HG03354 (cell line): Measurements from ENCODE around the gene CPPED1.

Experiments used
- ATAC-seq: cut with Tn5 transposase; IDR thresholded peaks from one replicate; pipeline ENCODE4 v1.9.1; 2021; ENCODE audit warnings: mild to moderate bottlenecking; ENCODE audit not compliant: unreplicated experiment, poor library complexity, severe bottlenecking

The CPPED1 gene

GRCh38 chr16:12747827-12748226, 55.9 kb downstream of the CPPED1 start:
- no peak for ATAC-seq

- no peak for ATAC-seq
Measured at GRCh38 chr16:12747261-12747660, 56.4 kb downstream of the CPPED1 start.

- ATAC-seq, result no peak
Measured at GRCh38 chr16:12744860-12745259, 58.8 kb downstream of the CPPED1 start.

- no peak for ATAC-seq
Measured at GRCh38 chr16:12742741-12743140, 60.9 kb downstream of the CPPED1 start.

GRCh38 chr16:12740986-12741610, 62.6 kb downstream of the CPPED1 start:
- ATAC-seq, result no peak

- ATAC-seq, result no peak
Measured at GRCh38 chr16:12739738-12740137, 63.9 kb downstream of the CPPED1 start.

- ATAC-seq, result no peak
Measured at GRCh38 chr16:12737563-12737962, 66.1 kb downstream of the CPPED1 start.

- no peak for ATAC-seq
Measured at GRCh38 chr16:12735805-12736204, 67.9 kb downstream of the CPPED1 start.

GRCh38 chr16:12732600-12732999, 71.1 kb downstream of the CPPED1 start:
- no peak for ATAC-seq

- ATAC-seq, result no peak
Measured at GRCh38 chr16:12729448-12729847, 74.2 kb downstream of the CPPED1 start.

GRCh38 chr16:12728469-12728868, 75.2 kb downstream of the CPPED1 start:
- no peak for ATAC-seq

GRCh38 chr16:12724226-12724625, 79.5 kb downstream of the CPPED1 start:
- no peak for ATAC-seq

GRCh38 chr16:12723681-12724080, 80.0 kb downstream of the CPPED1 start:
- no peak for ATAC-seq

- no peak for ATAC-seq
Measured at GRCh38 chr16:12721841-12722421, 81.8 kb downstream of the CPPED1 start.

GRCh38 chr16:12719972-12720371, 83.7 kb downstream of the CPPED1 start:
- ATAC-seq, result no peak

- ATAC-seq, result no peak
Measured at GRCh38 chr16:12716658-12717057, 87.0 kb downstream of the CPPED1 start.

GRCh38 chr16:12709807-12710206, 93.9 kb downstream of the CPPED1 start:
- no peak for ATAC-seq

GRCh38 chr16:12708266-12708665, 95.4 kb downstream of the CPPED1 start:
- no peak for ATAC-seq

- no peak for ATAC-seq
Measured at GRCh38 chr16:12706628-12707027, 97.1 kb downstream of the CPPED1 start.

- no peak for ATAC-seq
Measured at GRCh38 chr16:12704492-12705111, 99.1 kb downstream of the CPPED1 start.

GRCh38 chr16:12703935-12704334, 99.8 kb downstream of the CPPED1 start:
- no peak for ATAC-seq
